ENCODE measurements around the gene KCNAB1. TPM values are rescaled to one million over a fixed set of nuclear protein-coding genes. Genes with fewer than 3 reads are reported as not detected.

The KCNAB1 gene
- total and polyA plus RNA-seq, 10 of the 15 experiments (the other 5 are each of a cell fraction or from before 2014, with no cell fraction given), result 0.11 to 0.69 (median 0.43) TPM; not detected in 6

- FAIRE-seq (no peak), DNase-seq (ENCODE audit: low read depth, low spot score) (no peak), ATAC-seq (no peak)
- ChIA-PET POLR2A (interaction anchor here (0.6 kb wide), 1 partner anchor 818 kb away, joined by 3 read pairs; no protein-coding TSS in a partner anchor), SMC1A (ENCODE audit: uncharacterized antibody, unreplicated experiment) (interaction anchor here (0.6 to 2.0 kb wide), 5 partner anchors 36 to 287 kb away, joined by 3 to 5 read pairs (median 3); no protein-coding TSS in a partner anchor), RAD21 (ENCODE audit: unreplicated experiment) (no interaction called here), CTCF (interaction anchor here (0.6 to 1.2 kb wide), 5 partner anchors 68 to 1404 kb away, joined by 3 to 5 read pairs (median 3); no protein-coding TSS in a partner anchor)
- Histone ChIP-seq H3K4me3 (no peak overlapping the region), H3K36me3 (ENCODE audit: control insufficient read depth in 2 of 2, insufficient read depth in 2 of 2, low read length in 1 of 2) (no peaks in the 10 kb centered on the region), H4K20me1 (ENCODE audit: control insufficient read depth, insufficient read depth) (no peaks in the 10 kb centered on the region), H2AFZ (ENCODE audit: control insufficient read depth, low read depth, low read length) (no peak overlapping the region), H3K9me3 (replicated peaks; ENCODE audit: control insufficient read depth, insufficient read depth, low read length) (no peaks in the 10 kb centered on the region), H3K79me2 (ENCODE audit: control insufficient read depth, insufficient read depth, low read length) (no peaks in the 10 kb centered on the region), H3K9ac (ENCODE audit: control insufficient read depth, insufficient read depth, low read length) (no peak overlapping the region), H3K4me2 (ENCODE audit: control insufficient read depth, insufficient read depth) (no peak overlapping the region), H3K27me3 (replicated peaks in 1 of 2; ENCODE audit: control insufficient read depth in 2 of 2, insufficient read depth in 2 of 2, low read length in 1 of 2) (peaks cover 0 to 2% of the 10 kb centered on the region in 2 experiments; a peak in 1 of 4 replicates), H3K27ac (ENCODE audit: control insufficient read depth, insufficient read depth) (no peak overlapping the region), H3K4me1 (ENCODE audit: control insufficient read depth, insufficient read depth, low read length) (no peaks in the 10 kb centered on the region)
- in situ Hi-C loops (cut with MboI) (no loop called here), intact Hi-C loops (cut with micrococcal nuclease; ENCODE audit: unreplicated experiment) (no loop called here)
- 32% methylated on average over 7 of the region's 7 CpGs for WGBS (ENCODE audit: insufficient coverage, insufficient replicate concordance, low lambda C conversion rate, missing lambda C conversion rate)
- TF ChIP-seq CREM (IDR thresholded peaks at IDR 0.05; ENCODE audit: low read depth) (no peak), SMARCA5 (IDR thresholded peaks at IDR 0.05) (no peak), BACH1 (IDR thresholded peaks at IDR 0.05; ENCODE audit: borderline replicate concordance) (no peak), NRF1 (conservative IDR thresholded peaks at IDR 0.05; ENCODE audit: low read depth, low read length) (no peak), E4F1 (IDR thresholded peaks at IDR 0.05; ENCODE audit: borderline replicate concordance, partially characterized antibody) (no peak), PML (IDR thresholded peaks at IDR 0.05; ENCODE audit: low read length) (no peak), STAT1 (conservative IDR thresholded peaks at IDR 0.05) (no peak), PAX5 (IDR thresholded peaks at IDR 0.05; ENCODE audit: borderline replicate concordance, low read depth, low read length) (no peak), MLLT1 (IDR thresholded peaks at IDR 0.05) (no peak), NFXL1 (IDR thresholded peaks at IDR 0.05; ENCODE audit: borderline replicate concordance) (no peak), TCF7 (IDR thresholded peaks at IDR 0.05; ENCODE audit: borderline replicate concordance) (no peak), FOXK2 (IDR thresholded peaks at IDR 0.05) (no peak), TCF12 (IDR thresholded peaks at IDR 0.05; ENCODE audit: low read depth, low read length) (no peak)
- BruUV-seq (replicated peaks), result no TSS peak
Measured at GRCh38 chr3:156377718-156378117, 257.3 kb downstream of the KCNAB1 start.
